ENCODE measurements around the gene SPACA6. TPM values are rescaled to one million over a fixed set of nuclear protein-coding genes. Genes with fewer than 3 reads are reported as not detected.
A peak's percentile ranks its signal among the peaks of the same experiment; 100 is the strongest.

The SPACA6 gene
- total RNA-seq, 1 experiment from 2014 or later, result 3.6 TPM

GRCh38 chr19:51653162-51653561 lies 40.0 kb upstream of the SPACA6 start:
- Mint-ChIP-seq H3K27me3 (ENCODE audit: insufficient read depth, unreplicated experiment) (peaks cover 9% of the 10 kb centered on the region), H3K36me3 (ENCODE audit: insufficient read depth, unreplicated experiment) (no peaks in the 10 kb centered on the region), H3K4me3 (ENCODE audit: unreplicated experiment) (no peak overlapping the region), H3K4me1 (ENCODE audit: low read depth, unreplicated experiment) (no peaks in the 10 kb centered on the region), H3K9me3 (ENCODE audit: unreplicated experiment) (peaks cover 10% of the 10 kb centered on the region), H3K27ac (ENCODE audit: unreplicated experiment) (no peak overlapping the region)
- BruUV-seq (replicated peaks), result no TSS peak
- Histone ChIP-seq H3K9me3 (no peaks in the 10 kb centered on the region), H3K4me1 (no peaks in the 10 kb centered on the region), H3K27me3 (replicated peaks; ENCODE audit: control insufficient read depth, insufficient read depth, low read length) (no peaks in the 10 kb centered on the region), H3K4me3 (ENCODE audit: low read depth, low read length) (no peak overlapping the region), H3K36me3 (ENCODE audit: control insufficient read depth, insufficient read depth, low read length) (no peaks in the 10 kb centered on the region)
- ChIA-PET CTCF (no interaction called here), POLR2A (no interaction called here)
- no peak for DNase-seq
- intact Hi-C loops (cut with micrococcal nuclease; ENCODE audit: unreplicated experiment), result no loop called here
- TF ChIP-seq CTCF (IDR thresholded peaks at IDR 0.05; ENCODE audit: insufficient read depth in 1 of 2, low read depth in 1 of 2, low read length in 1 of 2, severe bottlenecking in 1 of 2, unreplicated experiment in 1 of 2), result no peak

DNA sequence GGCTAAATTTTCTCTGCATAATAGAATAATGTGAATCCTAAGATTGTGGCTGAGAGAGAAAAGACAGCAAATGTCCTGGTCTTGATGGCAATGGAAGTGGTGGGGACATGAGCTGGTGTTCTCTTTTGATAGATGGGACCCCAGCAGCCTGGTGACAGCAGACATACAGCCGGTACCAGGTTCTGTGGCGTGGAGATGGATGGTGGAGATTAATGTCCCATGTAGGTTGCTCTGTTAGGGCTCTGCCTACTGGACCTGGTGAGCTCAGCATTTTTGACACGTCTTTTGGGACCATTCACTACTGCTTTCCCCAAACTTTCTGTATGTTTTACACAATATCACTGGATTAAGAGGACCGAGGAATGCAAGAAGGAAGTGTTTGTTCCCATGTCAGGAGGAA lies 38.3 kb upstream of the SPACA6 start:
- Mint-ChIP-seq H3K4me1 (ENCODE audit: low read depth, unreplicated experiment) (no peaks in the 10 kb centered on the region), H3K36me3 (ENCODE audit: insufficient read depth, unreplicated experiment) (no peaks in the 10 kb centered on the region), H3K9me3 (ENCODE audit: unreplicated experiment) (peaks cover 10% of the 10 kb centered on the region), H3K4me3 (ENCODE audit: unreplicated experiment) (no peak overlapping the region), H3K27me3 (ENCODE audit: insufficient read depth, unreplicated experiment) (peaks cover 4% of the 10 kb centered on the region), H3K27ac (ENCODE audit: unreplicated experiment) (no peak overlapping the region)
- H3K4me3 ChIP-seq (ENCODE audit: low read depth, low read length), result no peak overlapping the region
- DNase-seq, result no peak
- H3K9me3 ChIP-seq, result no peaks in the 10 kb centered on the region
- ChIA-PET CTCF (interaction anchor here (0.6 to 1.0 kb wide), 4 partner anchors 11 to 339 kb away, joined by 3 to 4 read pairs (median 3); no protein-coding TSS in a partner anchor), POLR2A (interaction anchor here (0.5 kb wide), 1 partner anchor 641 kb away, joined by 3 read pairs; no protein-coding TSS in a partner anchor)
- no peaks in the 10 kb centered on the region for H3K27me3 ChIP-seq (replicated peaks; ENCODE audit: control insufficient read depth, insufficient read depth, low read length)
- no peak for TF ChIP-seq CTCF (IDR thresholded peaks at IDR 0.05; ENCODE audit: insufficient read depth in 1 of 2, low read depth in 1 of 2, low read length in 1 of 2, severe bottlenecking in 1 of 2, unreplicated experiment in 1 of 2)
- H3K36me3 ChIP-seq (ENCODE audit: control insufficient read depth, insufficient read depth, low read length), result no peaks in the 10 kb centered on the region
- BruUV-seq (replicated peaks), result no TSS peak
- H3K4me1 ChIP-seq, result no peaks in the 10 kb centered on the region
- intact Hi-C loops (cut with micrococcal nuclease; ENCODE audit: unreplicated experiment), result loop anchor here (5.0 kb wide), 1 partner anchor 47 kb away; no protein-coding TSS in a partner anchor

DNA sequence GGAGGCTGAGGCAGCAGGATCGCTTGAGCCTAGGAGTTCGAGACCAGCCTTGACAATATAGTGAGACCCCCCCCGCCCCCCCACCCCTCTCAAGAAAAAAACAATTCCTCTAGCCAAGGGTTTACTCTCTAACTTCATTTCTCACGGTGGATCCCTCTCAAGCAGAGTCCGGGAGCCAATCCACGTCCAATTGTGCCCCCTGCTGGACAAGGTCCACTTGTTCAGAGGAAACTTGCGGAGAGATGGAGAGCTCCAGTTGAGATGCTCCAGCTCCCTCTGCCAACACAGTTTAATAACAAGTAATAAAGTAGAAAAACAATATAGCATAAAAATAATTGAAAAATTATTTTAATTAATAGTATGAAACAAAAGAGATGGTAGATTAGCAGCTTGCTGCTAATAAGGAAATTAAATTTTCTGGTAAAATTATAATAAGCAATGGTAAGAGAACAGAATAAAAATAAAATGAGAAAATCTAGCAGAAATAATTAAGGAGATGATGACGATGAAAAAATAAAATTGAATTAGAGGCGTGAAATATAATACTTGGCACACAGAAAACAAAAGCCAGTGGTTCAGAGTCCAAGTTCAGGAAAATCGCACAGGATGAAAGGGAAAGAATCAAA lies 32.0 kb upstream of the SPACA6 start:
- TF ChIP-seq CTCF (IDR thresholded peaks at IDR 0.05; ENCODE audit: insufficient read depth in 1 of 2, low read depth in 1 of 2, low read length in 1 of 2, severe bottlenecking in 1 of 2, unreplicated experiment in 1 of 2), result peak; percentile 58 to 73
- Mint-ChIP-seq H3K4me3 (ENCODE audit: unreplicated experiment) (no peak overlapping the region), H3K4me1 (ENCODE audit: low read depth, unreplicated experiment) (no peaks in the 10 kb centered on the region), H3K27ac (ENCODE audit: unreplicated experiment) (no peak overlapping the region), H3K9me3 (ENCODE audit: unreplicated experiment) (no peaks in the 10 kb centered on the region), H3K27me3 (ENCODE audit: insufficient read depth, unreplicated experiment) (peaks cover 7% of the 10 kb centered on the region), H3K36me3 (ENCODE audit: insufficient read depth, unreplicated experiment) (no peaks in the 10 kb centered on the region)
- ChIA-PET POLR2A (no interaction called here), CTCF (interaction anchor here (0.6 to 1.6 kb wide), 13 partner anchors 16 to 360 kb away, joined by 3 to 10 read pairs (median 5); no protein-coding TSS in a partner anchor)
- Histone ChIP-seq H3K4me1 (no peaks in the 10 kb centered on the region), H3K27me3 (replicated peaks; ENCODE audit: control insufficient read depth, insufficient read depth, low read length) (no peaks in the 10 kb centered on the region), H3K4me3 (ENCODE audit: low read depth, low read length) (no peak overlapping the region), H3K9me3 (no peaks in the 10 kb centered on the region), H3K36me3 (ENCODE audit: control insufficient read depth, insufficient read depth, low read length) (no peaks in the 10 kb centered on the region)
- no TSS peak for BruUV-seq (replicated peaks)
- intact Hi-C loops (cut with micrococcal nuclease; ENCODE audit: unreplicated experiment), result no loop called here
- DNase-seq, result peak; percentile 75 to 79
